GM10847 (cell line): ENCODE data around the gene HUNK.

Experiments
- POLR2A ChIP-seq: IDR thresholded peaks from 2 replicates; pipeline ENCODE4 v1.6.1; 2011; ENCODE audit not compliant: insufficient read length; ENCODE audit errors: extremely low read depth

Gene HUNK

DNA sequence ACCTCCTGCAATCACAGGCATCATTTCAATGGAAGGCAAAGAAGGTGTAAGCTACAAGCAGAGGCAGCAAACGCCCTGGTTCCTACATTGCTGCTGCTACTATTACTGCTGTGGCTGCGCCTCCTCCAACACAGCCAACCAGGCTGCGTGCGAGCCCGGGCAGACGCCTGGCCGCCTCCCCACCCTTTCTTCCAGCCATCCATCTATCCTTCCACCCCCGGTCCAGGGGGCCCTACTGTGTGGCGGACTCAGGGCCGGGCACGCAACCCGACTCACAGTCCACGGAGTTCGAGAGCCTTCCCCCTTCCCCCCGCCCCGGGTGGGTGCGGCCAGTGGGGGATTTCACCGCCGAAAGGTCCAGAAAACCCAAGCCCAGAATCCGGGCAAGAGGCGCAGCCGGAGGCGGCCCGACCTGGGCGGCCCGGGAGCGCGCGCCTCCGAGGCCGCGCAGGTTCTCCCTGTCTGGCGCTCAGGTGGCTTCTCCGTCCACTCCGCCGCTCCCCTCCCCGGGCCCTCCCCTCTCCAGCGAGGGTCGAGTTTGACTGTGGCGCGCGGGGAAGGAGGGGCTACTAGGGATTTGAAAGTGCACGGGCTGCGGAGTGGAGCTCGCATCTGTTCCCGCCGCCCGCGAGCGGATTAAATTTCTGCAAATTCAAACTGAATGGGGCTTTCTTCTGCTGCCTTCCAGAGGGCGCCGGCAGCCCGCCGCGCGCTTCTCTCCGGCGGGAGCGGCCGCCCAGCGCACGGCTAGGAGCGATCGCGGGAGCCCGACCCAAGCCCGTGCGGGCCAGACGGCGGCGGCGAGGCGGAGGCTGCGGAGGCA is at the start of gene HUNK:
Gene HUNK (plus strand): TSS at position 569 of the 823 bp plus-strand sequence. CDS start 655 bp downstream, outside the sequence.
- no peak for TF ChIP-seq POLR2A

DNA sequence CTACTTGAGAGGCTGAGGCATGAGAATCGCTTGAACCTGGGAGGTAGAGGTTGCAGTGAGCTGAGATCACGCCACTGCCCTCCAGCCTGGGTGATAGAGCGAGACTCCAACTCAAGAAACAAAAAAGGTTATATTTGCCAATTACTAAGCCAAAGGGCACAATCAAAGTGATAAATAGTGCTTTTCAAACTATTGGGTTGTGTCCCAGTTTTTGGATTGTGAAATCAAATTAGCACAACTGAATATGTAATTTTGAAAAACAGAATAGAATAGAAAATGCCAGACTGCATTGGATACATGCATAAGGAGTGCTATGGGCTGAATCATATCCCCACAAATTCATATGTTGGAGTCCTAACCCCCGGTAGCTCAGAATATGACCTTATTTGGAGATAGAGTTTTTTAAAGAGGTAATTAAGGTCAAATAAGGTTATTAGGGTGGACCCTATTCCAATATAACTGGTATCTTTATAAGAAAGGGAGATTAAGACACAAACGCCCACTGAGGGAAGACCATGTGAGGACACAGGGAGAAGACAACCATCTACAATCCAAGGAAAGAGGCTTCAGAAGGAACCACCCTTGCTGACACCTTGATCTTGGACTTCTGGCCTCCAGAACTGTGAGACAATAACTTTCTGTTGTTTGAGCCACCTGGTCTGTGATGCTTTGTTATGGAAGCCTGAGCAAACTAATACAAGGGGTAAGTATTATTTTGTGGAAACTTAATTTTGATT is 42.9 kb upstream of the HUNK start:
- no peak for TF ChIP-seq POLR2A

DNA sequence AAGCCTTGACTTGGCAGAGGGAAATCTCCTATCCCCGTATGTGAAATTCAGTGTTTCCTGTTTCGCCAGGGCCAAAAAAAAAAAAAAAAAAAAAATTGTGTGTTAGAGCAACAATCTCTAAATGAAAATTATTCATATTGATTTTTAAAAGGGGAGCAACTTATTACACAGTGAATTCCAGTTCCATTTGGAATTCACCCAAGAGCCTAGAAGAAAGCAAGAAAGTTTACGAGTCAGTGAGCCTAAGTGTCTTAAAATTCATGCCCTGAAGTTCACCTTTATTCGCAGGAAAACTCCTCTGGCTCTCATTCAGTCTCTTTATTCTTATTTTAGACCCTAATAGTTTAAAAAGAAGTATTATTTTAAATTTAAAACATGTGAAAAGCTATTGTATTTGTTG is 42.1 kb upstream of the HUNK start:
- no peak for TF ChIP-seq POLR2A

DNA sequence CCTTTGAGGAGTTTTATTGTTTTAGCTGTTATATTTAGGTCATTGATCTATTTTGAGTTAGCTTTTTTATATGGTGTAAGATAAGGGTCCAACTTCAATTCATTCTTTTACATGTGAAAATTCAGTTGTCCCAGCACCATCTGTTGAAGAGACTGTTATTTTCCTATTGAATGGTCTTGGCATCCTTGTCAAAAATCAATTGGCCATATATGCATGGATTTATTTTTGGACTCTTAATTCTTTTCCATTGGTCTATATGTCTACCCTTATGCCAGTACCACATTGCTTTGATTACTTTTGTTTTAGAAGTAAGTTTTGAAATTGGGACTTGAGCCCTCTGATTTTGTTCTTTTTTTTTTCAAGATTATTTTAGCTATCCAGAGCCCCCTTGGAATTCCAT is 35.8 kb upstream of the HUNK start:
- no peak for TF ChIP-seq POLR2A

DNA sequence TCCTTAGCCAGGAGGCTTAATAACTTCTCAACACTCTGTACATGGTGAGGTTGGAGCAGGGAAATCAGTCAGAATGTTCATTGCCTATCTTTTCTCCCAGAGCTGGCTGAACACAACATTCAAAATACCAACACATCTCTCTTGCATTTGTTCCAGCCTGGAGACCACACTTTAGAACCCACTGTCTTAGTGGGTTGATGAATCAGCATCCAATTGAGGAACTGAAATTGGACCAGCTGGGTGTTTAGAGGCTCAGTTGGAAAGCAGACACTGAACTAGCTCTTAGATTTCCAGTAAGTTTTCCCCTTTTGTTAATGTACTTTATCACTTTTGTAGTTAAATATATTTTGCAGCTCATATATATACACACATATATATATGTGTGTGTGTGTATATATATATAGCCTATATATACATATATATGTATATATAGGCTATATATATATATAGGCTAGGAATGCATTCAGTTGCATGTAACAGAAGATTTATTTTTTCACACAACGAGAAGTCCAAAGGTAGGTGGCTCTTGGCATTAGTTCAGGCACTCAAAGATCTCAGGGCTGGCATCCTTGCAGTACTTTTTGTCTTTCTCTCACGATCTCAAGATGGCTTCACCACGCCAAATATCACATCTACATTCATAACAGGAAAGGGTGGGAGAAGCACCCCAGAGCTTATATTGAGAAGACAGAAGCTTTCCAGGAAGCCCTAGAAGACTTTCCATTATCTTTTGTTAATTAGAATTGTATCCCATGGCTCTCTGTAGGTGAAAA is 35.0 kb upstream of the HUNK start:
- no peak for TF ChIP-seq POLR2A

DNA sequence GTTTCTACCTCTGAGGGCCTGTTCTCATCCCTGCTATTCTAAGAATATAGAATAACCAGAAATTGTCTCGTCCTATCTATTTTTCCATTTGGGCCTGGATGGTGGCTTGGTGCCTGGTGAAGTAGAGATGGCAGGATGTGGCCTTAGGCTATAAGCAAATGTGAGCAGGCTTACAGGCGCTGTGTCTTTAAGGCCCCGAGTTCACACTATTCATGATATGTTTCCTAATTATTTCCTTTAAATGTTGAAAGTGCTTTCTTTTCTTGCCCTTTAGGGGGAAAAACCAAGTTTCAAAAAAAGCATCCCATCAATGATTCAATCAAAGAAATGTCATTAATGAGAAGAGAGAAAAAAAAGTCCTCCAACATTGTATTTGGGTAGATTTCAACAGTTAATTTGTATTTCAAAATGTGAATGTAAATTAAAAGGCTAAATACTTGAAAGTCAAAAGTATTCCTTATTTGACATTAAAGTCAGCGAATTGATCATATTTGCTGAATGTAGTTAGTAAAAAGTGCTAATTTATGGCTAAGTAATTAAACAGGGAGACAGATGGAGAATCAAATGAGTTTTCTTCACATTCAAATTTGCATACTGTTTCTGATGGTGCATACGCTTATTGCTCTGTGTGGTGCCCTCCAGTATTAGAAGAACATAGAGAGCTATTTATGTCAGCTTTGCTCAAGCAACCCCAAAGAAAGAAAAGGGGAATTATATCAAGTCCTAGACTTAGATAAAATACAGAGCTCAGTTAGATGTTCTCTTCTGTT is 34.0 kb upstream of the HUNK start:
- TF ChIP-seq POLR2A: no peak

DNA sequence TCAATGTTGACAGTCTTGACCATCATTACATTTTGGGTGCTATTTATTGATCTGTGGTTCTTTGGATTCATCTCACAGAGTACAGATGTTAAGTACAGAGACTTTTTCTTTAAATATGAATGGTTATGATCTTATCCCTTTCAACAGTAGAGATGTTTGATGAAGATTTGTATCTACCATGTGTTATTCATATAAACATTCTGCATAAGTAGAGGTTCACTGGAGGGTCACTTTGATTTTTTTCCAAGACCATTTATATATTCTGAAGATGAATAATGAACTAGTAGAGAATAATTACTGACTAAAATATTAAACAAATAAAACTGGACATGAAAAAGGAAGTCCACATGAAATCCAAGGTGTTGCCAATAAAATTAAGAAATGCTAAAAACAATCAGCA is 28.6 kb upstream of the HUNK start:
- no peak for TF ChIP-seq POLR2A

DNA sequence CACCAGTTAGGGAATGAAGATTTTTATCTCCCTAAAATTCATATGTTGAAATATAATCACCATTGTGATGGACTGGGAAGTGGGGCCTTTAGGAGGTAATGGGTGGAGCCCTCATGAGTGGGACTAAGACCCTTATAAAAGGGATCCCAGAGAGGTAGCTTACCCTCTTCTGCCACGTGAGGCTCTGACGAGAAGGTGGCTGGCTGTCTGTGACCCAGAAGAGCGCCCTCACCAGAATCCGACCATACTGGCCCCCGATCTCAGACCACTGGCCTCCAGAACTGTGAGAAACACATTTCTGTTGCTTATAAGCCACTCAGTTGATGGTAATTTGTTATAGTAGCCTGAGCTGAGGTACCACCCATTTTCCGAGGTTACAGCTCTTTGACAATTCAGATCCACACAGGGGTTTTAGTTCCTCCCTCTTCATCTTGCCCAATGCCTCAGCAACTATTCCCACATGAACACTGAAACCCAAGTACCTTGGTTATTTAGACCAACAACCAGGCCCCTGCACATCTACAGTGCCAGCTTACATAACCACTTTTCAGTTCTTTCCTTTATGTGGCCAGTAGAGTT is 27.6 kb upstream of the HUNK start:
- TF ChIP-seq POLR2A: no peak

DNA sequence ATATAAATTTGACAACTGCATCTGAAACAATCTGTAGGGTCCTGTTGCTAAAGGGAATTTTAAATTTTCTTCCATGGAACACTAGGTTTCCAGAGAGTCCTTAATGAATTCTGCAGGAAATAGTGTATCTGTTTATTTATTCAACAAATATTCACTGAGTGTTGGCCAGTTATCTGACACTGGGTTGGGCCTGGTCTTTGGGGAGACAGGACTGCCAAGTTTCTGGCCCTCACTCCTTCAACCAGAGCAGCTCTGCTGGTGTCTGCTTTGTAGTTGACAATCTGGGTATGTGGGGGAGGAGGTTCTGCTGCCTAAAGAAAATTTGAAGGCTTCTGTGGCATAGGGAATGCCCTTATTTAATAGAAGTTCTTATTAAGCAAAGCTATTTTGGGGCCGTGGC is 26.1 kb upstream of the HUNK start:
- no peak for TF ChIP-seq POLR2A

DNA sequence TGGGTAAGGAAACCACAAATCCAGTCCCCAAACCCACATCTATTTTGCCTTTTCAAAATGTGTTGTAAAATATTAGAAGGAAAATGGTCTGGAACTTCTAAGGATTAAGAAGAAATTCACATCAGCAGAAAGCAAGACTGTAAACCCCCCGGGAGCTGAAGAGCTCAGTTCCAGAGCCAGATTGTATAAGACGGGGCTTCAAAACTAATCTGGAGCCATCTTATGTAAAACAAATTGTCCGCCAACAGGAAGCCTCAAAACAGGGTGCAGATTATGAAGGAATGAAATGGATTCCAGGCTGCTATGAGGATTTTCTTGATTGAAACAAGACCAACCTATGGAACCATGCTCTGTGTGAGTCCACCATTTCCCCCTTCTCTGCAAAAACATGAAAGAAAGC is 25.1 kb upstream of the HUNK start:
- TF ChIP-seq POLR2A: no peak

DNA sequence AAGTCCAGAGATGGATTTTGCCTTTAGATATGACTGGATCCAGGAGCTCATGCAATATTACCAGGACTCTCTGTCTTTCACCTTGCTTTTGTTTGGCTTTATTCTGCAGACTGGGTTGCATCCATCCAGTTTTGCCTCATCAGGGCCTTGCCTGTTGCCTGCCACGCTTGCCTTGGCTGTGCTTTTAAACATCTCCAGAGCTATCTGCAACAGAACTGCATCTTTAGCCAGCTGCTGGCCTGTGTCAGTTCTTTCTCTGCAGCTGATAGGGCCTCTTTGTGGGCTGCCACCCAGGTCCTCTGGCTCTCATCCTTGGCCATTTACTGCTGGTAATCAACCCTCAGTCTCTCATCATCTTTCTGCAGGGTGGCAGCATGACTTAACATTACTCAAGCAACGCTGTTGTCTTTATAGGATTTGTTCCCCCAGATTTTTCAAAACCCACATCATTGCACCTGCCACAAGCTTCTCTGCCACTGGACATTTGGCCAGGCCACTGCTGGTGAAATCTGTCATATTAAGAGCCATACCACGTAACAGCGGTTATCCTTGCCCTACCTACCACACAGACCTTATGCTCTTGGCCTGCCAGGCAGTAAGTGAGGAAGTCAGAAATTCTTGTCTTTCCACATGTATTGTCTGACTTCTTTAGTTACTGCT is 24.4 kb upstream of the HUNK start:
- no peak for TF ChIP-seq POLR2A

DNA sequence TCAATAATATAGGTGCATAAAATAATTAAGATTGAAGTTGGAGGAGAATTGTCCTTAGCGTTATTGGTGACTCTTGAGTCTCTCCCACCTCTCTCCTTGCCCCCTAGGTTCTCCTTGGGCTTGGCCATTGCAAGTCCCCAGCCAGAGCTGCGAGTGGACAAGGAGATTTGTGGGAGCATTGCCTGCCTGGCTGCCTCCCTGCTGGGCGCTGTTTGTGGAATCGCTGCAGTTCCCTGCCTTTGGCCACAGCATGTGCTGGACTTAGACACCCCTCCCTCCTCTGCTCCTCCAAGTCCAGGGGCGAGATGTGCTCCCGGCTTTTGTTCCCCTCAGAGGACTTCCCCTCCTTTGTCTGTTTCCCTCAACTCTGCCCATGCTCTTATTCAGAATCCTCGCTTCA is 21.9 kb upstream of the HUNK start:
- no peak for TF ChIP-seq POLR2A

DNA sequence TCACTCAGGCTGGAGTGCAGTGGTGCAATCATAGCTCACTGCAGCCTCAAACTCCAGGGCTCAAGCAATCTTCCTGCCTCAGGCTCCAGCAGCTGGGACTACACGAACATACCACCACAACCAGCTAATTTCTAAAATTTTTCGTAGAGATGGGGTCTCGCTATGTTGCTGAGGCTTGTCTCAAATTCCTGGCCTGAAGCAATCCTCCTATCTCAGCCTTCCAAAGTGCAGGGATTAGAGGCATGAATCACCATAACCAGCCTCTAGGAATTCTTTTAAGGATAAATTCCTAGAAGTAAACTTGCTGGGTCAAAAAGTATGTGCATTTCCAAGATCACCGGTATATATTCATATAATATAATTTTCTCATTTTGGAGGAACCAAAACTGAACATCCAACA is 17.6 kb upstream of the HUNK start:
- TF ChIP-seq POLR2A: no peak

DNA sequence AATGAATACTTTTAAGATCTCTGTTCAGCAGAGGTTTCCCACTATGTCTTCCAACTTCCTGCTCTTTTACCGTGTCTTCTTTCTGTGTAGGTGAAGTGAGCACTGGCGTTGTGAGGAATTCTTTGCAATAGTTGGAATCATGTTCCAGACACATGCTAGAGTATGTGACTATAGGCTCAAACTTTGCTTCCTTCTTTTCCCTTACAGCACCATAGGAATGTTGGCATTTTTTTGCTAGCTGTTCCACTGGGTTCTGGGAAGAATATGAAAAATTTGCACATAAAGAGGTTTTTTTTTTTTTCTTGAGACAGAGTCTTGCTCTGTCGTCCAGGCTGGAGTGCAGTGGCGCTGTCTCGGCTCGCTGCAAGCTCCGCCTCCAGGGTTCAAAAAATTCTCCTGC is 15.7 kb upstream of the HUNK start:
- no peak for TF ChIP-seq POLR2A
